Fibroblast of skin of abdomen (primary cell): ENCODE measurements around the gene FHIT.

Experiments
- DNase-seq: peaks from one replicate; pipeline ENCODE4 v3.0.0-alpha.2; 2013

FHIT gene

DNA sequence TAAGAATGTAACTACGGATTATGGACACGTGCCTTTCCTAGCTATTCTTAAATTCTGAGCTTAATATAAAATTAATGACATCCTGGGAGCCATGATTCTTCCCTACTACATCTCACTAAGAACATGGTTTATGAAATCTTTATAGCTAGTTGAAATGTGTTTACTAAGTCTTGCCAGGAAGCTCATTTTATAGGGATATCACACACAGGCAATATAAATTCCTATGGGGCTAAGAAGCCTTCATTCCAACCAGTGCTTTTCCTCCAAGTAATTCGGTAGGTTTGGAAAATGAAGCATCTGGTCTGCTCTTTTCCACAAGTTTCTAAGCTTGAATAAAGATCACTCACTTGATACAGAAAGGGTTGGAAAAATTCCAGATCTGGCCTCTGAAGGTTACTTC is 802.6 kb downstream of the FHIT start:
- no peak for DNase-seq

DNA sequence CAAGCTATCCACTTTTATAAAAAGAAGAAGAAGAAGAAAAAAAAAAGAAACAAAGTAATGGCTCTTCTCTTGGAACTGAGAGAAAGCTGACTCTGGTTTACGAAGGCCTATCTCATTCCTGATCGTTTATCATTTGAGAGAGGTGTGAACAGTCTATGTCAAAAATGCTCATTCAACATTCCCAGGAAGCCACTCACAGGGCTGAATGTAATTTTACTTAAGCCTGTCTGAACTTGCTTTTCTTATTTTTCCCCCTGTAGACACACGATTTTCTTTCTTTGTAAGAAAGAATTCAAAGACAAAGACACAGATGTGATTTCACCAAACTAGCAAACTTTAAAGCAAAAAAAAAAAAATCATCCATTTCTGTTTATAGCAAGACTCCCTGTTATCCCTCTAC is 805.8 kb downstream of the FHIT start:
- DNase-seq, result no peak

DNA sequence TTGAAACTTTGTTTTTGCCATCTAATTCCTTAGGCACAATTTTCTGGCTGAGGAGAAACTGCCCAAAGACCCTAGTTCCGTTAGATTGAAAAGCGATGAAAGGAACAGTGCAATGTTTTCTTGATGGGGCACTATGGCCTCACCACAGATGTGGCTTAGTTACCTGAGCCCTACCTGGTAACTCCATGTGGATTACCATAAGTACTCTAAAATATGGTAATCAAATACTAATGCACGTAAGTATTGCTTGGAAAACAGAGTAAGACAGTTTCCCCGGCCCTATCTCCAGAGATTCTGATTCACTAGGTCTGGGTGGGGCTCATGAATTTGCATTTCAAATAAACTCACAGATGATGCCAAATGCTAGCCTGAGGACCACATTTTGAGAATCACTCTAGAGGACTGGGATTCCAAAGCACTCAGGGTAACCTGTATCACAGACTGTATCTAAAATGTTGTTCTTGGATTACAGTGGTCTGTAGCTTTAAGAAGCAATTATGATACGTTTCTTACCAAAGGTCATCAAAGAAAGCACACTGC is 806.3 kb downstream of the FHIT start:
- no peak for DNase-seq

DNA sequence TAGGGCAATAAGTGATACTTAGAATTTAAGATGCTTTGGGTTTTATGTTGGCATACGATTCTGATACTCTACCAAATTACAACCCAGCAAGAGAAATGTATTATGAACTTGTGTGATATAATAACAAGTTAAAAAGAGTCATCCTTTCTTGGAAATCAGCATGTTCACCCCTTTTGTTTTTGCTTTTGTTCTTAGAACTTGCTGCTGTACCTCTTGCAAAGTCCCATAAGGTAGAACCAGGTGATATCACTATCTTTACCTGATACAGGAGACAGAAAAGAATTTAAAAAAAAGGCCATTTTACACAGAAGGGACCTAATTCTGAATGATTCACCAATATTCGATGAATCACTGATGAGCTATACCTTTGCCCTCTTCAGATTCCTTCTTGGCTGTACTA is 810.4 kb downstream of the FHIT start:
- DNase-seq, result no peak

DNA sequence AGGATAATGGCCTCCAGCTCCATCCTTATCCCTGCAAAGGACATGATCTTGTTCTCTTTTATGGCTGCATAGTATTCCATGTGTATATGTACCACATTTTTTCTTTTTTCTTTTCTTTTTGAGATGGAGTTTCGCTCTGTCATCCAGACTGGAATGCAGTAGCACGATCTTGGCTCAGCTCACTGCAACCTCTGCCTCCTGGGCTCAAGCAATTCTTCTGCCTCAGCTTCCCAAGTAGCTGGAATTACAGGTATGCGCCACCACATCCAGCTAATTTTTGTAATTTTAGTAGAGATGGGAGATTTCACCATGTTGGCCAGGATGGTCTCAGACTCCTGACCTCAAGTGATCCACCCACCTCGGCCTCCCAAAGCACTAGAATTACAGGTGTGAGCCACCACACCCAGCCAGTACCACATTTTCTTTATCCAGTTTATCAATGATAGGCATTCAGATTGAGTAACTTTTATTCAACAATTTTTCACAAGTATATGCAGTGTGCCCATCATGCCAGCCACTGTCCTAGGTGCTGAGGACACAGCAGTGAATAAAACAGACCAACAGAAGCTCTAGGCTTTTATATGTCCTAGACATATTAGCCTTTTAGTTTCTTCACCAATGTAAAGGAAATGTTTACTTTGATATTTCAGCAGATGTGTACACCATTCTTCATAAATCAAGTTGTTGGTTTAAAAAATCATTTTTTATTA is 815.2 kb downstream of the FHIT start:
- no peak for DNase-seq

DNA sequence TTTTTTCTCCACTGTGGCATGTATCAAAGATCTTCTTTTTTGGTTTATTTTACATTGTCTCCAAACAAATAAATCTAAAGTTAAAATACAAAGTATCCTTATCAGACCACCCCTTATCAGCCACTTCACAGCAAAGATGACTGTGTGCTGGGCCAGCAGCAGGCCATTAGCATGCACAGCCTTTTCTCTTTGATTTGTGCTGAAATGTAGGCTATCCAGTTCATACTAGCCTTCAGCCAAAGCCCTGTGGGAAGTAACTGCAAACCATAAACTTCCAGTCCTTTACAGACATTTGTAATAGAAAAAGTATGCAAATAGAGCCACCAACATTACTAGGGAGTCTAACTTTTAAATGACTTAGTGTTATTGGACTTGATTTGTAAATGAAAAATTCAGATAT is 816.3 kb downstream of the FHIT start:
- peak; percentile 33 for DNase-seq

DNA sequence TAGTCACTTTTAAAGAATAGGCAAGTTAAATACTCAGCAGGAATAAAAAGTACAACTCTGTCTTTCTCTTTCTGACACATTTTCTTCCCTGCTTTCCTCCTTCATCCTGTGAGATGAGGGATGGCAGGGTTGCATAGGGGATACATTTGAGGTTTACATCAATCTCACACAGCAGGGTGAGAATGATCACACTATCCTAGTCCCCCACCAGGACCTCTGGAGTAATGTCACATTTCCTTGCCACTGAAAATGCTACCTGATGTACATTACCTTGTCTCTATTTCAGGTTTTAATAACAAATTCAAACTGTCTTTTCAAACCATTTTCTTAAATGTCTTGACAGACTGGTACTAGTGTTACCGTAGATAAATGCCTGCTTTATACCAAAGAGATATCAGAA is 816.9 kb downstream of the FHIT start:
- DNase-seq, result no peak

DNA sequence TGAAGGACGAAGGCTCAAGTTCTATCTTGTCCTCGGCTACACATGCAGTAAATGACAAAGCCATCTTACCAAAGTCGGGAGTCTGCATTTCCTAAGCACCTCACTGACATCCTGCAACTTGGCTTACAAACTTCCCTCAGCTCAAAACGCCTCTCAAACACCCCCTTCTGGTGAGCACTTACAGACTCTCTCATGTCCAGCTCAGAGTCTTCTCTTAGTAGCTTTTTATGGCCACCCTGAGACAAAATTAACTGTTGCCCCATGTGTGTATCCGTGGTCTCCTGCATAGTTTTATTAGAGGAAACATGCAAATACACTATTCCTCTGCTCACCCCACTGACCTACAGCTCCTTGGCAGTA is 819.7 kb downstream of the FHIT start:
- DNase-seq, result peak; percentile 8

DNA sequence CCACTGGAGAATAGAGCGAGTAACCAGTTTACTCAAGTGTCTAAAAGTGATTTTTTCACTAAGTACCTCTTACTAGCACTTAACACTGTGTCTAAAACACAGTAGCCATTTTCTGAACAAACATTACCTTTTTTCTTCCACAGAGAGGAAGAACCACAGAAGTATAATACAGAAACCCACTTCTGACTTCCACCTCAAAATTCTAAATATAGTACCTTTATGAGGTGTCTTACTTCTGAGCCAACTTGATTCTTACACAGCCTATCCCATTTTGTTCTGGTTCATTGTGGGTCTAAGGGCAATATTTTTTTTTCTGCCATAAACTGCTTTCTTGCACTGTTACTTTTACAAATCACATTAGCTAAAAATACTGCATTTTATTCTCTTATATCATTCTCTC is 821.0 kb downstream of the FHIT start:
- no peak for DNase-seq

DNA sequence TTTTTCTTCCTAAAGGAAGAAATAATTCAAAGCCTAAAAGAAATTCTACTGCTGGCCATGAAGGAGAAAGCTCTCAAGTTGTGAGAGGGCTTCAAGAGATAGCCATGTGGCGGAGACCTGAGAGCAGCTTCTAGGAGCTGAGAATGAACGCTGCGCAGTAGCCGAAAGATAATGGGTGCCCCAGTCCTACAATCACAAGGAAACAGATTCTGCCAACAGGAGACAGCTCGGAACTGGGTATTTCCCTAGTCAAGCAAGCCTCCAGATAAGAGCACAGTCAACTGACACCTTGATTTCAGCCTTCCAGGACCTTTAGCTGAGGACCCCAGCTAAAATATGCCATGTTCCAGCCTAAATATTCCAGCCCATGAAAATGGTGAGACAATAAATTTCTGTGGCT is 824.1 kb downstream of the FHIT start:
- no peak for DNase-seq

DNA sequence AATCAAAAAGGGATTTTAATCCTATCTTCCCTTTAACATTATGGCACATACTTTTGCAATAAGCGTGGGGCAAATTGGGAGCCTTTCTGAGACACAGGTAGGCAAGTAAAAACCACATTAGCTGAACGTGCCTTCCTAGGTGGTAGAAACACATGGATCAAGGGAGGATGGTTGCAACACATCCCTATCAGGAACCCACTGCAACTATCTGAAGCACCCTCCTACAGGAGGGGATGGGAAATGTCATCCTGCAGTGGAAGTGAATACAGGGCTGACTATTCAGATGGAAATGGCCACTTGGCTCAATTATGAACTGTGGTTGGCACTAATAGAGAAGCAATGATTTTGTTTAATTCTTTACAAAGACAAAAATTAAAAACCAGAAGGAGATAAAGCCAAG is 826.3 kb downstream of the FHIT start:
- no peak for DNase-seq

DNA sequence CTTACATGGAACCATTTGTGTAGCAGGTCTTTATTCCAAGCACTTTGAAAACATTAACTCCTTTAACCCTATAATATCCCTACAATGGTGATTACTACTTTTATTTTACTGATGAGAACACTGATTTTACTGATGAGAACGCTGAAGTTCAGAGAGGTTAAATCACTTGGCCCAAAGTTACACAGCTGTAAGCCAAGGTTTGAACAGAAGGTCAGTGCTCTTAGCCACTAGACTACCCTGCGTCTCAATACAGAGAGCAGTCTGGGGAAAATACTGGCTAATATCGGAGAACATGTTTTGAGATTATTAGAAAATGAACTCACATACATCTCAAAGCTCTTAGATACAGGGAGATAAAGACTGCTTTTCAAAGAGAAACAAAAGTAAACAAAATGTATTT is 827.2 kb downstream of the FHIT start:
- no peak for DNase-seq

DNA sequence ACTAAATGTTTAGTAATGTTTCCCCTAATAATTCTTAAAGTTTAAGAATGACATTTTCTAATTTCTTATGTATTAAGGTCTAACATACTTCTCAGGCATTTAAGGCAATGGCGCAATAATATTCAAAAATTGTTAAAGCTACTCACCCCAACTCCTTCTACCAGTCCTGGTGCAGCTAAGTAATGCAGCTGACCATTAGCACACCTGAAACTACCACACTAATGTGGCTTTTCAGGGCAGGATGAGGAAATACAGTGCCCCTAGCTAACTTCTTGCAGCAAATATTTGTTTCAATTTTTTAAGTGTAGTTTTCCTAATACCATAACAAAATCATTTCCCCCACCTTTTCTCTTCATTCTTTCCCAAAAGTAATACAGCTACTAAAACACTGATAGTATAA is 827.7 kb downstream of the FHIT start:
- no peak for DNase-seq

DNA sequence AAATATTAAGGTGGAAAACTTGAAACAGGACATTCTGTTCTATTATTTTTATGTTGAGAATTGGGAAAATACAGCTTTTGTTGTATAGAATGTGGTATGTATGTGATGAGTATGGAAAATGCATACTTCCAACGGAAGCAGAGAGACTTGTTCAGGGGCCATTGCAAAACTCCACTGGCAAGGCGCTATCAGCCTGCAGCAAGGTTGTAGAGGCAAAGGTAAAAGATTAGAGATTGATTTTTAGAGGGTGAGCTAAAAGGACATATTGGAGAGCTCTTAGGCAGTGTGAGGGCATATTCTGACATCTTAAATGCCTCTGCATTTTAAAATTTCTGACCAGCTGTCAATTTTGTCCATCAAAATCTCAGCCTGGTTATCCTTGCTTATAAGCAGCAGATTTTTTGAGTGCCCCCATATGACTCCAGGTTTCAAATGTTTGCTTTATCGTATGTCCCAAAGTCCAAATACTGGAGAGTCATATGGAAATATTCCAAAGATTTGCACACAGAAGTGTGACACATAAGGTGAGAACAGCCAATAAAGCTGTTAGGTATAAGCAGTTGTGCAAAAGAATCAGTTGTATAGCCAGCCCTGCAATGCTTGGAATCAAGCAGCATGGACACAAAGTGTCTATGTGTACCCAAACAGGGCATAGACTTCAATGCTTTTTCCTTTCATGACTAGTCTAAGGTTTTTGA is 829.4 kb downstream of the FHIT start:
- no peak for DNase-seq

DNA sequence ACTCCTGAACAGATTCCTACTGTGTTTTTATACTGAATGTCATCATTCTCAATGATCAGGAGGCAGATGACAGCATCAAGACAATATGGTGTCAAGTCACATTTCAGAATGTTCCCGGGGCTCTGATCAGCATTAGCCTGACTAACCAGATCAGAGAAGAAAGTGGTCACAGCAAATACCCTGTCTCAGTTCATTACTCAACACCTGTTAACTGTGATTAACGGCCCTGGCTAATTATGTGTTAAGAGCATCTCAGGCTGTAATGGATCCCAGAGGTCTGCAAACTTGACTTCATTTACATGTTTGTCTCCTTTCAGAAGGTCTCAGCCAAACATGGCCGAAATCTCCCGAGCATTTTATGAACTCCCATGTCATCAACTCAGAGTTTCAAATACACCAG is 833.7 kb downstream of the FHIT start:
- DNase-seq, result no peak

DNA sequence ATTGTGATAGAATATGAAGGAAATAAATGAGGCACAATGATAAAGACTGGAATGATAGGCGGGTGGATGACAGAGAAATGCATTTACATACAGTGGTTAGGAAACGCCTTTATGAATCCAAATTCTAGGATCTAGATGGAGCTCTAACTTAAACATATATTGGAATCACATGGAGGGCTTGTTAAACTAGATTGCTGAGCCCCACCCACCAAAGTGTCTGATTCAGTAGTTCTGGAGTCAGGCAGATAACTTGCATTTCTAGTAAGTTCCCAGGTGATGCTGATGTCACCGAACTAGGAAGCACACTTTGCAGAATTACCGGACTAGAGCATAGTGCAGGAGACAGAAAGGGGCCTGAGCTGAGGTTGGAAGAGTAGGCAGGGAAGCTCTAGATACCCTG is 837.2 kb downstream of the FHIT start:
- no peak for DNase-seq

DNA sequence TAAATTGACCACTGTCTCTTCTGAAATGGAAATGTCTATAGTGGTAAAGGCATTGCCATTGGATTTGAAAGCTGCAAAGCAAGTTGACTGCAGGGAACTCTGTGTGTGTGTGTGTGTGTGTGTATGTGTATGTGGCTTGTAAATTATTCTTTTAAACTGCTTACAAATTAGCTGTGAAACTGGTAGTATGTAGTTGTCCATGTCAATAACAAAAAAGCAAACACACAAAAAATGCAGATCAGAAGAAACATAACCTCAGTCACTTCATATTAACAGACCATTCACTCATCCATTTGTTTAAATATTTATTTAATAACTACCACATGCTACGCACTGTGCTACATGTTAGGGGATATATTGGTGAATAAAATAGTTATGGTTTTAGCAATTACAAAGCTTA is 837.7 kb downstream of the FHIT start:
- no peak for DNase-seq

DNA sequence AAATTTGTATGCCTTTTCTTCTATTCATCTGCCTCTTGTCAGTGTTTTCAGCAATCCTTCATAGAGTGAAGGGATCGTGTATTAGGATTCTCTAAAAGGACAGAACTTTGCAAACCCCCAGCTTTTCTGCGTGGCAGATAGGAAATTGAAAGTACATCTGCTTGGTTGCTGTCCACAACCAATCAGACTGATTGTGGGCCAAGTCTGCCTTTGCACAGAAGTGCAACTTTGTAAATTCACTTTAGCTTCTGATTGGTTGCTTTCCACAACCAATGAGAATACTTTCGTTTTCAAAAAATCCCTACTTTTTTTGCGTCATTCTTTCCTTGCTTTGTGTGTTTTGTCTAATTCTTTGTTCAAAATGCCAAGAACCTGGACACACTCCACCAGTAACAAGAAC is 847.4 kb downstream of the FHIT start:
- no peak for DNase-seq

DNA sequence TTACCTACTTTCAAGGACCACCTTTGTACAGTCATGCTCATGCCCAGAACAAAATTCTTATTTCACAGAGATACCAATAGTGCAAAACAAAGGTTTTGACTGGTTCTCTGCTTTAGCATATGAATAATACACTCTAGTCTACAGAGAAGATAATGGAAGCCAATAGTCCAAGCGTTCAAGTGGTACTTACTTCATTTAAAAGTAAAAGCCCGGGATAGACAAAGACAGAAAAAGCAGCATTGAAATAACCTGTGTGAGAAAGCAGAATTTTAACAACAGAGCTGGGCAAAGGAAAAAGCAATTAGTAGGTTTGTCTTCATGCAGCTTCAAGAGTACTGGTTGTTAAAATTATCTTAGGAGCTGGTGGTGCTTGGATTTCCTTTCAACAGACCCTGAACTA is 848.3 kb downstream of the FHIT start:
- no peak for DNase-seq

DNA sequence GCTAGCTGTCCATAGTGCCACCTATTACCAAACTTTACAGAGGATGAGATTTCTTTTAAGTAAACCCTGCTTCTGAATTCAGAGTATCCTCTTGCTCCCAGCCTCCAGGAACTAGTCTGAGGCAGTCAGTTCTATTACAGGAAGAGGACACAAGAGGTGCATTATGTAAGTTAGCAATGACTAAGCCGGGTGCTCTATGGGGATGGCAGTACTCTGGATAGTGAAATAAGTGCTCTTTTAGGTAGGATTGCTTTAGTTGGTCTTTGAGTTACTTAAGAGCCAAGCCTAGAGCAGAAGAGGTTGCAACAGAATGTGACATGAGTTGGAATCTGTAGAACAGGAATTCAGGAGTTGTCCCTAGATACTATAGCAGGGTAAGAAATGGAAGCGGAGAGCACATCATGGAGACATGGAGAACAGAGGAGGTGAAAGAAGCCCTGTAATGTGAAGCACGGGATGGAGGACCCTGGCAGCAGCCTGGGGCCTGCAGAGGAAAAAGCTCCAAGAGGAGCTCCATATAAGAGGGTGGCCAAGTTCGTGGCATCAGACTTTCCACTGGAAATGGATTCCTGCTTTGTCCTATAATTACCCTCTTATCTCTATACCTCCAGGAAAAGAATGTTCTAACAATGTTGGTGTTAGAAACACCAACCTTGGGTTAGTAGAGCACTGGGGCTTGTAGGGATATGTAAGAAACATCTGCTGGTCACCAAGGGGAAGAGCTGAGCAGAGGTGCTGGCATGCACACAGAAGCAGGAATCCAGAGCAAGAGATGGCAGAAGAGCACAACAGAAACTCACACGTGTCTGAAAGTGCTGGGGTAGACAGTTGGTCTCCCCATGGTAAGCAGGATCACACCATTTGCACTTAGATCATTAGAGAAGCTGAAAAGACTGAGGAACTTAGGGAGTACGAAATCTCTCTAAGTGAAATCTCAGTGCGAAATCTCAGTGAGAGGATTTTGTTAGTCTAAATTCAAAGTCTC is 851.1 kb downstream of the FHIT start:
- peak; percentile 2 for DNase-seq

DNA sequence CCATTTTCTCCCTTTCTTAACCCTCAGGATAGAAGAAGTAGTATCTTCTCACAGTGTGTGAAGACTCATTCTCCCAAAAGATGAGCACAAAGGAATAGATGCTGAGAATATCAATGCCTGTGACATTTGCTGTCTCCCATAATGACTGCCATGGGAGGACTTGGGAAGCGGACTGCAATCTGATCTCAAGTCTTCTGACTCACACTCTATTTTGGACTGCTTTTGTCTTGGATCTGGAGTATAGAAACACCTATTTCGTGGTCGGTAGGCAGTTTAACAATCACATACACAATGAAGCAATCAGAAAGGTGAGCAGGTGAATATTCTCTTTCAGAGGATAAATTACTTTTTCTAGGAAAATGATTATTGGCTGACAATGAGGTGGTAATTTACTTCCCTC is 852.0 kb downstream of the FHIT start:
- DNase-seq, result no peak

DNA sequence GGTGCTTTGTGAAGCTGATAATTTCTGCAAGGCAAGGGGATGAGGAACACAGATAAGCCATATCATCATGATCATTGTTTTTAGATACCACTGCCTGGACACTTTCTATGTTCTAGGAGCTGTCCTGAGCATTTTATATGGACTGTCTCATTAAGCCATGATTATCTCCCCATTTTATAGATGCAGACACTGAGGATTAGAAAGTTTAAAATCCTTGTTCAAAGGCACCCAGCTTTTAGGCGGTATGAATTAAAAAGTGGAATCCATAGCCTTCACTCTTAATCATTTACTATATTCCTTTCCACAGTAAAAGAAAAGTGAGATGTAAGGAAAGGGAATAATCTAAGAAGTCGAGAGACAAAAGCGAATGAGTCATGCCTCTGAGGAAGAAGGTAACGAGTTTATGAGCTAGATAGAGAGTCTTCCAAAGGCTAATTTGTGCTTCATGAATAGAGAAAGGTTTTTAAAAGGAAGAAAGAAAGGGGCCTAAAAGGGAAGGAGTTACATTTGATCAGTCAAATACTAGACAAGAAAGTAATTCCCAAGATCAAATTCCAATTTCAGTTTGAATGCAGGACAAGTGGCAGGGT is 856.0 kb downstream of the FHIT start:
- DNase-seq, result no peak

DNA sequence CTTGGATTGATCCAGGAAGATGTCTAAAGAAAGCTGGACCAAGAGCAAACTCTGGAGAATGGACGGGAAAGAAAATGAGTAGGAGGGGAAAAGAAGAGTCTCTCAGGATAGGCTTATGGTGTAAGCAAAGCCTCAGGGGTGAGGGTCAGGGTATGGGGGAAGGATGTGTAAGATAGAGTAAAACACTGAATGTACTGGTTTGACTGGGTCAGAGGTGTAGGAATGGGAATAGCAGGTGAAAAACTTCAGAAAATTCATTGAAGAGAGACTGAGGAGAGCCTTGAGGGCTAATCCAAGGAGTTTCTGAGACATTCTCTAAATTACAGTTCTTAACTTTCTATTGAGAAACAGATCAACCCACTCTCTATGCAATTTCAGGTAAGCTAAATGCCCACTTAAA is 857.3 kb downstream of the FHIT start:
- no peak for DNase-seq
